Left lobe of liver (tissue), 2 donors: ENCODE measurements around the gene KCTD19. TPM values are rescaled to one million over a fixed set of nuclear protein-coding genes. Genes with fewer than 3 reads are reported as not detected.
"Not testable (repeated sequence)": the region's sequence is repeated elsewhere in the genome, so short reads cannot be mapped to it uniquely, and the experiment has no call there.

ENCODE experiments used
- ATAC-seq: fragments of 200-7000 bp; cut with Tn5 transposase; one replicate; pipeline ENCODE4 v1.9.1; 2020; ENCODE audit warnings: mild to moderate bottlenecking, moderate library complexity
- DNase-seq: peaks from one replicate; pipeline ENCODE4 v3.0.0-alpha.2; 2020; ENCODE audit warnings: low spot score
- total RNA-seq: library from RNA; stranded (reverse); gene quantifications from one replicate; pipeline ENCODE4 v1.2.1, GENCODE V29; 2021
- donor health status: DM: no; HTN: no; CAD: no; lungs with moderate emphysema.
- donor health status: DM: no; HTN: yes; CAD: no.

Gene KCTD19
- total RNA-seq: not detected

- ATAC-seq: peak; percentile 41
- peak; percentile 50 for DNase-seq
These were observed at the start of gene KCTD19, which contains the start of gene LRRC36 for GRCh38 chr16:67326472-67327309. TSS of gene KCTD19 (minus strand) at chr16:67326741. CDS start at chr16:67326707, 34 bp downstream. TSS of gene LRRC36 (plus strand) at chr16:67326815. CDS start at chr16:67326863, 48 bp downstream.

GRCh38 chr16:67376012-67376411 lies 49.5 kb upstream of the KCTD19 start:
- DNase-seq, ATAC-seq: not testable (repeated sequence)

GRCh38 chr16:67372664-67373063 lies 46.1 kb upstream of the KCTD19 start:
- DNase-seq (no peak), ATAC-seq (no peak)

- DNase-seq (no peak), ATAC-seq (no peak)
These were observed 44.1 kb upstream of the KCTD19 start for GRCh38 chr16:67370661-67371060.

- no peak for ATAC-seq
These were observed 38.2 kb upstream of the KCTD19 start for GRCh38 chr16:67364600-67365235.

GRCh38 chr16:67361038-67361437 lies 34.5 kb upstream of the KCTD19 start:
- no peak for DNase-seq
- ATAC-seq: no peak

More at GRCh38 chr16:67364600-67365235, 38.2 kb upstream of the KCTD19 start:
- no peak for DNase-seq

GRCh38 chr16:67359540-67360269 lies 33.2 kb upstream of the KCTD19 start:
- not testable (repeated sequence) for ATAC-seq, DNase-seq

- no peak for DNase-seq
- ATAC-seq: no peak
These were observed 31.0 kb upstream of the KCTD19 start for GRCh38 chr16:67357561-67357960.

GRCh38 chr16:67356396-67356795 lies 29.9 kb upstream of the KCTD19 start:
- ATAC-seq (no peak), DNase-seq (no peak)

GRCh38 chr16:67352463-67352862 lies 25.9 kb upstream of the KCTD19 start:
- not testable (repeated sequence) for DNase-seq, ATAC-seq

- no peak for ATAC-seq
These were observed 23.8 kb upstream of the KCTD19 start for GRCh38 chr16:67350324-67350723.

GRCh38 chr16:67349172-67349571 lies 22.6 kb upstream of the KCTD19 start:
- no peak for ATAC-seq
- no peak for DNase-seq

More at GRCh38 chr16:67350324-67350723, 23.8 kb upstream of the KCTD19 start:
- DNase-seq: no peak

- ATAC-seq (peak; percentile 78), DNase-seq (peak; percentile 50)
These were observed 19.8 kb upstream of the KCTD19 start for GRCh38 chr16:67346341-67346740.

GRCh38 chr16:67345401-67345800 lies 18.9 kb upstream of the KCTD19 start:
- ATAC-seq (no peak), DNase-seq (no peak)

GRCh38 chr16:67342616-67343015 lies 16.1 kb upstream of the KCTD19 start:
- DNase-seq: no peak
- no peak for ATAC-seq

- DNase-seq (no peak), ATAC-seq (no peak)
These were observed 14.7 kb upstream of the KCTD19 start for GRCh38 chr16:67341250-67341649.

- no peak for ATAC-seq
- DNase-seq: no peak
These were observed 12.9 kb upstream of the KCTD19 start for GRCh38 chr16:67339453-67339852.

GRCh38 chr16:67336648-67337047 lies 10.1 kb upstream of the KCTD19 start:
- DNase-seq: no peak
- ATAC-seq: no peak

GRCh38 chr16:67336116-67336515 lies 9.6 kb upstream of the KCTD19 start:
- DNase-seq: no peak
- ATAC-seq: no peak

- DNase-seq (no peak), ATAC-seq (no peak)
These were observed 6.8 kb upstream of the KCTD19 start for GRCh38 chr16:67333315-67333714.

- DNase-seq: no peak
- no peak for ATAC-seq
These were observed 3.4 kb upstream of the KCTD19 start for GRCh38 chr16:67329901-67330300.
